H9 (cell line): Measurements from ENCODE around the gene RAET1G. TPM values are rescaled to one million over a fixed set of nuclear protein-coding genes. Genes with fewer than 3 reads are reported as not detected.

ENCODE experiments used
- DNase-seq: peaks from one replicate; pipeline ENCODE4 v3.0.0-alpha.2; 2017
- H2AFZ ChIP-seq: one replicate; pipeline ENCODE4 v1.6.1; 2013; ENCODE audit warnings: mild to moderate bottlenecking, low read length, control low read depth, moderate library complexity
- H2AK5ac ChIP-seq: 2 replicates; pipeline ENCODE4 v1.6.1; 2013; ENCODE audit warnings: low read length, control low read depth, mixed read lengths; ENCODE audit not compliant: insufficient read length
- H2BK120ac ChIP-seq: one replicate; pipeline ENCODE4 v1.6.1; 2013; ENCODE audit warnings: low read depth, mild to moderate bottlenecking, low read length, control low read depth, inconsistent platforms; ENCODE audit not compliant: poor library complexity, severe bottlenecking
- H2BK12ac ChIP-seq: 2 replicates; pipeline ENCODE4 v1.6.1; 2013; ENCODE audit warnings: low read length, control low read depth, mixed read lengths, low read depth; ENCODE audit not compliant: insufficient read length
- H2BK15ac ChIP-seq: 2 replicates; pipeline ENCODE4 v1.6.1; 2013; ENCODE audit warnings: low read depth, low read length, control low read depth
- H2BK20ac ChIP-seq: one replicate; pipeline ENCODE4 v1.6.1; 2013; ENCODE audit warnings: low read depth, mild to moderate bottlenecking, low read length, control low read depth, inconsistent platforms; ENCODE audit not compliant: poor library complexity, severe bottlenecking
- H2BK5ac ChIP-seq: 2 replicates; pipeline ENCODE4 v1.6.1; 2013; ENCODE audit warnings: low read length, control low read depth, mixed read lengths; ENCODE audit not compliant: insufficient read length
- H3K14ac ChIP-seq: 2 replicates; pipeline ENCODE4 v1.6.1; 2013; ENCODE audit warnings: low read length, control low read depth; ENCODE audit not compliant: insufficient read depth
- H3K18ac ChIP-seq: 2 replicates; pipeline ENCODE4 v1.6.1; 2013; ENCODE audit warnings: low read depth, mild to moderate bottlenecking, mixed read lengths, low read length, control low read depth; ENCODE audit not compliant: insufficient read length
- H3K23ac ChIP-seq: 2 replicates; pipeline ENCODE4 v1.6.1; 2013; ENCODE audit warnings: low read length, control low read depth, mixed read lengths, low read depth; ENCODE audit not compliant: insufficient read length
- H3K23me2 ChIP-seq: 2 replicates; pipeline ENCODE4 v1.6.1; 2013; ENCODE audit warnings: low read depth, mild to moderate bottlenecking, mixed read lengths, low read length, control low read depth; ENCODE audit not compliant: insufficient read length, poor library complexity, severe bottlenecking
- H3K27ac ChIP-seq: 2 replicates; pipeline ENCODE4 v1.5.1; 2013; ENCODE audit warnings: low read length, control low read depth, mixed read lengths, low read depth; ENCODE audit not compliant: insufficient read length
- H3K27me3 ChIP-seq: 2 replicates; pipeline ENCODE4 v1.6.1; 2013; ENCODE audit warnings: low read length, control low read depth, inconsistent platforms; ENCODE audit not compliant: insufficient read depth
- H3K4ac ChIP-seq: 2 replicates; pipeline ENCODE4 v1.6.1; 2013; ENCODE audit warnings: low read depth, mild to moderate bottlenecking, control low read depth, inconsistent platforms, low read length, moderate library complexity
- H3K4me1 ChIP-seq: 2 replicates; pipeline ENCODE4 v1.6.1; 2013; ENCODE audit warnings: low read length, control low read depth, inconsistent platforms; ENCODE audit not compliant: insufficient read depth
- H3K4me2 ChIP-seq: 2 replicates; pipeline ENCODE4 v1.6.1; 2013; ENCODE audit warnings: low read length, control low read depth, mixed read lengths; ENCODE audit not compliant: insufficient read length, insufficient read depth
- H3K56ac ChIP-seq: 2 replicates; pipeline ENCODE4 v1.6.1; 2013; ENCODE audit warnings: low read depth, mild to moderate bottlenecking, mixed read lengths, low read length, control low read depth; ENCODE audit not compliant: insufficient read length
- H3K79me1 ChIP-seq: 2 replicates; pipeline ENCODE4 v1.6.1; 2013; ENCODE audit warnings: low read depth, mild to moderate bottlenecking, moderate library complexity, low read length, control low read depth, inconsistent platforms; ENCODE audit not compliant: insufficient read depth, poor library complexity, severe bottlenecking
- H3K79me2 ChIP-seq: 2 replicates; pipeline ENCODE4 v1.6.1; 2013; ENCODE audit warnings: low read length, control low read depth, inconsistent platforms; ENCODE audit not compliant: insufficient read depth
- H3K9ac ChIP-seq: 2 replicates; pipeline ENCODE4 v1.6.1; 2013; ENCODE audit warnings: low read length, control low read depth, mixed read lengths; ENCODE audit not compliant: insufficient read length; ENCODE audit errors: extremely low read depth
- H3K9me3 ChIP-seq: one replicate; pipeline ENCODE4 v1.6.1; 2013; ENCODE audit warnings: low read depth, low read length, inconsistent platforms; ENCODE audit not compliant: control insufficient read depth
- H3T11ph ChIP-seq: one replicate; pipeline ENCODE4 v1.6.1; 2013; ENCODE audit warnings: mild to moderate bottlenecking, low read length, control low read depth, inconsistent platforms
- H4K20me1 ChIP-seq: one replicate; pipeline ENCODE4 v1.6.1; 2013; ENCODE audit not compliant: control insufficient read depth, insufficient read length, insufficient read depth
- H4K5ac ChIP-seq: 2 replicates; pipeline ENCODE4 v1.6.1; 2013; ENCODE audit warnings: low read depth, mild to moderate bottlenecking, mixed read lengths, low read length, control low read depth; ENCODE audit not compliant: insufficient read length
- H4K8ac ChIP-seq: replicated peaks from 2 replicates; pipeline ENCODE4 v1.6.1; 2013; ENCODE audit warnings: low read length, control low read depth, mixed read lengths, low read depth; ENCODE audit not compliant: insufficient read length
- H4K91ac ChIP-seq: 2 replicates; pipeline ENCODE4 v1.6.1; 2013; ENCODE audit warnings: low read depth, mild to moderate bottlenecking, moderate library complexity, mixed read lengths, low read length, control low read depth; ENCODE audit not compliant: insufficient read length
- H3K27ac Mint-ChIP-seq, 3 experiments: 2 replicates in 2 of 3; 3 replicates in 1 of 3; pipeline ENCODE4 v1.8.0; 2020 to 2021; ENCODE audit warnings: mixed read lengths in 3 of 3, mild to moderate bottlenecking in 1 of 3, moderate library complexity in 1 of 3
- H3K27me3 Mint-ChIP-seq: 2 replicates; pipeline ENCODE4 v1.8.0; 2021; ENCODE audit warnings: low read depth, mild to moderate bottlenecking, moderate library complexity, mixed read lengths
- H3K36me3 Mint-ChIP-seq, 3 experiments: 2 replicates in 2 of 3; 3 replicates in 1 of 3; pipeline ENCODE4 v1.8.0; 2020 to 2021; ENCODE audit warnings: low read depth in 3 of 3, mixed read lengths in 3 of 3; ENCODE audit not compliant: insufficient read depth in 1 of 3
- H3K4me1 Mint-ChIP-seq, 2 experiments: 2 replicates each; pipeline ENCODE4 v1.8.0; 2020; ENCODE audit warnings: mixed read lengths in 2 of 2
- H3K4me3 Mint-ChIP-seq, 2 experiments: 2 replicates in 1 of 2; 3 replicates in 1 of 2; pipeline ENCODE4 v1.8.0; 2020 to 2021; ENCODE audit warnings: mild to moderate bottlenecking in 2 of 2, mixed read lengths in 2 of 2, moderate library complexity in 1 of 2
- H3K9me3 Mint-ChIP-seq, 2 experiments: 2 replicates in 1 of 2; 3 replicates in 1 of 2; pipeline ENCODE4 v1.8.0; 2020; ENCODE audit warnings: mild to moderate bottlenecking in 2 of 2, mixed read lengths in 2 of 2, moderate library complexity in 1 of 2
- CTCF ChIP-seq: fragments of 200-600 bp; sonication (generic); conservative IDR thresholded peaks from 3 replicates; pipeline ENCODE4 v1.8.0; 2021; ENCODE audit warnings: antibody characterized with exemption, mild to moderate bottlenecking
- WGBS: extraction: QIAGEN DNeasy Blood & Tissue Kit; methylation state at CpG from one replicate; pipeline ENCODE4 v1.1.7; 2013; ENCODE audit warnings: missing lambda C conversion rate, low lambda C conversion rate, mixed read lengths; ENCODE audit not compliant: insufficient read length; ENCODE audit errors: extremely low coverage; 5-methylcytosine and 5-hydroxymethylcytosine counted together
- total RNA-seq: library from RNA; stranded (reverse); gene quantifications from 2 replicates; pipeline ENCODE4 v1.2.1, GENCODE V29; 2021

Gene RAET1G
- total RNA-seq, 1 experiment from 2014 or later: not detected

- H3K14ac ChIP-seq: no peak overlapping the region
- H4K91ac ChIP-seq: no peak overlapping the region
- no CpG with 5 or more reads among the region's 23 CpGs for WGBS
- no peak overlapping the region for H4K8ac ChIP-seq
- no peak overlapping the region for H3K4ac ChIP-seq
- H3K4me1 ChIP-seq: no peaks in the 10 kb centered on the region
- Mint-ChIP-seq H3K9me3 (peaks cover 31 to 40% of the 10 kb centered on the region in 2 experiments), H3K4me1 (no peaks in the 10 kb centered on the region), H3K27me3 (peaks cover 52% of the 10 kb centered on the region), H3K36me3 (peaks cover 3 to 7% (median 5%) of the 10 kb centered on the region in 3 experiments; a peak in 5 of 7 replicates), H3K4me3 (no peak overlapping the region), H3K27ac (no peak overlapping the region)
- H2AK5ac ChIP-seq: no peak overlapping the region
- H2BK5ac ChIP-seq: no peak overlapping the region
- no peaks in the 10 kb centered on the region for H3K23me2 ChIP-seq
- H3K4me2 ChIP-seq: no peak overlapping the region
- H3K79me1 ChIP-seq: no peaks in the 10 kb centered on the region
- H3K56ac ChIP-seq: no peak overlapping the region
- no peak overlapping the region for H2BK20ac ChIP-seq
- no peak overlapping the region for H3T11ph ChIP-seq
- no peak overlapping the region for H2BK120ac ChIP-seq
- H2BK12ac ChIP-seq: no peak overlapping the region
- no peak overlapping the region for H3K23ac ChIP-seq
- no peak overlapping the region for H4K5ac ChIP-seq
- H3K9me3 ChIP-seq: no peaks in the 10 kb centered on the region
- H3K79me2 ChIP-seq: no peaks in the 10 kb centered on the region
- no peaks in the 10 kb centered on the region for H3K27me3 ChIP-seq
- H3K9ac ChIP-seq: no peak overlapping the region
- TF ChIP-seq CTCF: no peak
- H3K18ac ChIP-seq: no peak overlapping the region
- no peak overlapping the region for H2BK15ac ChIP-seq
- H3K27ac ChIP-seq: no peak overlapping the region
- DNase-seq: no peak
- H4K20me1 ChIP-seq: peaks cover 2% of the 10 kb centered on the region
- no peak overlapping the region for H2AFZ ChIP-seq
These were observed 12.2 kb downstream of the RAET1G start for GRCh38 chr6:149910721-149911151.
